ENCODE data around the gene PYDC1.
"Not testable (repeated sequence)": the region's sequence is repeated elsewhere in the genome, so short reads cannot be mapped to it uniquely, and the experiment has no call there.

The PYDC1 gene

GRCh38 chr16:31179747-31180459 lies 37.0 kb downstream of the PYDC1 start, which contains the start of gene FUS:
FUS (plus strand) TSS chr16:31180139; CDS start chr16:31180215, 76 bp downstream.
- DNase-seq = peak; percentile 88
- peaks cover 42% of the 10 kb centered on the region for H3K36me3 ChIP-seq (ENCODE audit: insufficient read depth, low read length)
- peak within 1 kb of the TSS; percentile 80 to 87 for H3K4me3 ChIP-seq (ENCODE audit: low read depth in 1 of 2, low read length in 2 of 2)
- H3K27ac ChIP-seq (ENCODE audit: low read length) = peak within 1 kb of the TSS; percentile 97
- peaks cover 66% of the 10 kb centered on the region for H3K79me2 ChIP-seq (ENCODE audit: insufficient read depth, low read length)
- H3K9ac ChIP-seq (ENCODE audit: low read depth, low read length) = peak within 1 kb of the TSS; percentile 91
- peaks cover 69% of the 10 kb centered on the region for H3K4me1 ChIP-seq (ENCODE audit: insufficient read depth, low read length)
- no peaks in the 10 kb centered on the region for H3K9me3 ChIP-seq (ENCODE audit: insufficient read depth, low read length, severe bottlenecking)
- TF ChIP-seq EZH2 (IDR thresholded peaks at IDR 0.05; ENCODE audit: borderline replicate concordance, low read depth, low read length, severe bottlenecking) = no peak
- TF ChIP-seq CTCF (IDR thresholded peaks at IDR 0.05; ENCODE audit: borderline replicate concordance, extremely low read depth, low read length, poor library complexity, severe bottlenecking) = no peak
- peak within 1 kb of the TSS; percentile 98 for H3K4me2 ChIP-seq (ENCODE audit: insufficient read depth, low read length)
- H4K20me1 ChIP-seq (ENCODE audit: insufficient read depth, low read length) = peaks cover 48% of the 10 kb centered on the region
- H2AFZ ChIP-seq (ENCODE audit: low read depth, low read length) = peak within 1 kb of the TSS; percentile 86
- no peaks in the 10 kb centered on the region for H3K27me3 ChIP-seq (ENCODE audit: insufficient read depth, low read length, poor library complexity)
- ATAC-seq (ENCODE audit: insufficient read depth, low read depth) = peak; percentile 47

GRCh38 chr16:31179219-31179746 lies 37.7 kb downstream of the PYDC1 start:
- Histone ChIP-seq H3K36me3 (ENCODE audit: insufficient read depth, low read length) (peaks cover 36% of the 10 kb centered on the region), H3K9ac (ENCODE audit: low read depth, low read length) (peak overlapping the region; percentile 91), H3K9me3 (ENCODE audit: insufficient read depth, low read length, severe bottlenecking) (no peaks in the 10 kb centered on the region), H4K20me1 (ENCODE audit: insufficient read depth, low read length) (peaks cover 42% of the 10 kb centered on the region), H3K4me2 (ENCODE audit: insufficient read depth, low read length) (peak overlapping the region; percentile 98), H3K4me1 (ENCODE audit: insufficient read depth, low read length) (peaks cover 67% of the 10 kb centered on the region), H3K27ac (ENCODE audit: low read length) (peak overlapping the region; percentile 97), H3K27me3 (ENCODE audit: insufficient read depth, low read length, poor library complexity) (no peaks in the 10 kb centered on the region), H3K79me2 (ENCODE audit: insufficient read depth, low read length) (peaks cover 61% of the 10 kb centered on the region), H3K4me3 (ENCODE audit: low read depth in 1 of 2, low read length in 2 of 2) (peak overlapping the region; percentile 80 to 87), H2AFZ (ENCODE audit: low read depth, low read length) (peak overlapping the region; percentile 86)
- no peak for TF ChIP-seq EZH2 (IDR thresholded peaks at IDR 0.05; ENCODE audit: borderline replicate concordance, low read depth, low read length, severe bottlenecking)
- no peak for TF ChIP-seq CTCF (IDR thresholded peaks at IDR 0.05; ENCODE audit: borderline replicate concordance, extremely low read depth, low read length, poor library complexity, severe bottlenecking)
- DNase-seq (no peak), ATAC-seq (ENCODE audit: insufficient read depth, low read depth) (no peak)

DNA sequence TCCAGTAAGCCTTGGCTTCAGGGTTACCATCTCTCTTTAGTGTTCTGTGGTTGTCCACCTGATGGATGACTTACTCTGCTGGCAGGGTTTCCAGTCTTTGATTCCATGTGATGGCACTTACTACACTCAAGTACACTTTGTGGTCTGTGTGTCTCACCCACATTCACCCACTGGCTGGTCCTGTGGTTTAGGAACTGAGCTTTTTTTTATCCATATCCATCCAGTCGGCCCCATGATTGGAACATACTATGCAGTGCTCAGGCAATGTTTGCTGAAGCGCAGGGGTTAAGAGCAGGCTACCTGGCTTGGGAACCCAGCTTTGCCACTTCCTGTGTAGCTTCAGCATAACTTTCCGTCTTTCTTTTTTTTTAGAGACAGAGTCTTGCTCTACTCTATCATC lies 39.8 kb downstream of the PYDC1 start:
- peak overlapping the region in 1 of 2 experiments; percentile 5; a peak in 1 of 4 replicates for H3K4me3 ChIP-seq (ENCODE audit: low read depth in 1 of 2, low read length in 2 of 2)
- H3K36me3 ChIP-seq (ENCODE audit: insufficient read depth, low read length) = peaks cover 14% of the 10 kb centered on the region
- H2AFZ ChIP-seq (ENCODE audit: low read depth, low read length) = peak overlapping the region; percentile 17; the same call in 1 of the 2 replicates
- H3K9ac ChIP-seq (ENCODE audit: low read depth, low read length) = no peak overlapping the region; the same call in 1 of the 2 replicates
- H3K4me1 ChIP-seq (ENCODE audit: insufficient read depth, low read length) = peaks cover 46% of the 10 kb centered on the region
- DNase-seq (peak; percentile 81), ATAC-seq (ENCODE audit: insufficient read depth, low read depth) (peak; percentile 66)
- H4K20me1 ChIP-seq (ENCODE audit: insufficient read depth, low read length) = peaks cover 21% of the 10 kb centered on the region
- H3K79me2 ChIP-seq (ENCODE audit: insufficient read depth, low read length) = peaks cover 39% of the 10 kb centered on the region
- peak overlapping the region; percentile 41 for H3K27ac ChIP-seq (ENCODE audit: low read length)
- H3K4me2 ChIP-seq (ENCODE audit: insufficient read depth, low read length) = peak overlapping the region; percentile 98
- no peaks in the 10 kb centered on the region for H3K9me3 ChIP-seq (ENCODE audit: insufficient read depth, low read length, severe bottlenecking)
- no peak for TF ChIP-seq EZH2 (IDR thresholded peaks at IDR 0.05; ENCODE audit: borderline replicate concordance, low read depth, low read length, severe bottlenecking)
- no peak for TF ChIP-seq CTCF (IDR thresholded peaks at IDR 0.05; ENCODE audit: borderline replicate concordance, extremely low read depth, low read length, poor library complexity, severe bottlenecking)
- no peaks in the 10 kb centered on the region for H3K27me3 ChIP-seq (ENCODE audit: insufficient read depth, low read length, poor library complexity)

DNA sequence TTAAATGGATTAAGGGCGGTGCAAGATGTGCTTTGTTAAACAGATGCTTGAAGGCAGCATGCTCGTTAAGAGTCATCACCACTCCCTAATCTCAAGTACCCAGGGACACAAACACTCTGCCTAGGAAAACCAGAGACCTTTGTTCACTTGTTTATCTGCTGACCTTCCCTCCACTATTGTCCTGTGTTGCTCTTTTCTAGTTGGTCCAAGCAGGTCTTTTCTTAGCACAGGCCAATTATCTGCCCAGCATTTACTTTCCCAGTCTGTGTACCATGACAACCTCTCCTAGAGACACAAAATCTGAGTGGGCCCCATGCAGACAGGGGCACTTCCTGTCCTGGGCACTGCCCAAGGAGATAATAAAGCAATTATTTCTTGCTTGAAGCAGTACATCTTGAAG lies 46.9 kb downstream of the PYDC1 start:
- H3K4me2 ChIP-seq (ENCODE audit: insufficient read depth, low read length); H3K4me1 ChIP-seq (ENCODE audit: insufficient read depth, low read length); H3K27me3 ChIP-seq (ENCODE audit: insufficient read depth, low read length, poor library complexity); H4K20me1 ChIP-seq (ENCODE audit: insufficient read depth, low read length); H3K27ac ChIP-seq (ENCODE audit: low read length); H3K9me3 ChIP-seq (ENCODE audit: insufficient read depth, low read length, severe bottlenecking); H3K79me2 ChIP-seq (ENCODE audit: insufficient read depth, low read length); H3K36me3 ChIP-seq (ENCODE audit: insufficient read depth, low read length); H3K9ac ChIP-seq (ENCODE audit: low read depth, low read length); ATAC-seq (ENCODE audit: insufficient read depth, low read depth); H3K4me3 ChIP-seq (ENCODE audit: low read depth in 1 of 2, low read length in 2 of 2); DNase-seq; H2AFZ ChIP-seq (ENCODE audit: low read depth, low read length): not testable (repeated sequence)

All from DND-41 (cell line).